Neural crest cell (in vitro differentiated cells): Measurements from ENCODE around the gene AKR1A1. TPM values are rescaled to one million over a fixed set of nuclear protein-coding genes. Genes with fewer than 3 reads are reported as not detected.

Source experiments
- DNase-seq: peaks from one replicate; pipeline ENCODE4 v3.0.0; 2021; ENCODE audit warnings: low read depth, mixed read lengths, low spot score
- H3K27ac Mint-ChIP-seq: one replicate; pipeline ENCODE4 v1.8.0; 2021; ENCODE audit warnings: mild to moderate bottlenecking, mixed read lengths; ENCODE audit not compliant: unreplicated experiment
- H3K27me3 Mint-ChIP-seq: 2 replicates; pipeline ENCODE4 v1.8.0; 2021; ENCODE audit warnings: low read depth, mild to moderate bottlenecking, mixed read lengths
- H3K36me3 Mint-ChIP-seq: 2 replicates; pipeline ENCODE4 v1.8.0; 2021; ENCODE audit warnings: low read depth, mild to moderate bottlenecking, mixed read lengths
- H3K4me1 Mint-ChIP-seq: 2 replicates; pipeline ENCODE4 v1.8.0; 2021; ENCODE audit warnings: mixed read lengths
- H3K4me3 Mint-ChIP-seq: one replicate; pipeline ENCODE4 v1.8.0; 2021; ENCODE audit warnings: mild to moderate bottlenecking, mixed read lengths
- H3K9me3 Mint-ChIP-seq: 2 replicates; pipeline ENCODE4 v1.8.0; 2021; ENCODE audit warnings: mixed read lengths
- total RNA-seq: library from RNA; stranded (reverse); gene quantifications from 2 replicates; pipeline ENCODE4 v1.2.1, GENCODE V29; 2021
- TF ChIP-seq, protein P1 (sequence below): fragments of 200-600 bp; sonication (generic); conservative IDR thresholded peaks from 2 replicates; pipeline ENCODE4 v1.5.0; 2021; ENCODE audit warnings: antibody characterized with exemption, mild to moderate bottlenecking

Gene AKR1A1
- total RNA-seq, 1 donor from 2014 or later, result 192 TPM

DNA sequence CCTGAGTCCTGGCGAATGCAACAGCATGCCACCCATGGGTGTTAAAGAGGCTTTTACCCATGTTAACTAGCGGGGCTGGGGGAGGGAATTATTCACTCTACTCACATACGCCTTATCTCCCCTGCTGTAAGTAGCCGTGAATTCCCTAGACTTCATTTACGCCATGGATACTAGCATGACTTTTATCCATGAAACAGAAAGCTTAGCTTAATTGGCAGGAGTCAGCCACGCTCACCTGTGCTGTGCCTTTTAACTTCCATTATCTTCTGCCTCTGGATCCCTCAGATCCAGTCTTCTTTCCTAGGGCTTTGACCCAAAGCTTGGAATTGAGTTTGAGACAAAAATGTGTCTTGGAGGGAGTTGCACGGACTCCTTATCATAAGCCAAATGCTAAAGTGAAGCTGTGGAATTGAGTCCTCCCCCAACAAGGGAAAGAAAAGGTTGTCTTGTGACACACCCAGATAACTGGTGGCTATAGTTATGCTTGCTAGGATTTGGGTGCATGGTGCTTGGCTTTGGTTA is 23.5 kb downstream of the AKR1A1 start:
- no peaks in the 10 kb centered on the region for H3K27me3 Mint-ChIP-seq
- peaks cover 4% of the 10 kb centered on the region for H3K4me1 Mint-ChIP-seq
- peaks cover 4% of the 10 kb centered on the region for H3K36me3 Mint-ChIP-seq
- TF ChIP-seq, protein P1, sequence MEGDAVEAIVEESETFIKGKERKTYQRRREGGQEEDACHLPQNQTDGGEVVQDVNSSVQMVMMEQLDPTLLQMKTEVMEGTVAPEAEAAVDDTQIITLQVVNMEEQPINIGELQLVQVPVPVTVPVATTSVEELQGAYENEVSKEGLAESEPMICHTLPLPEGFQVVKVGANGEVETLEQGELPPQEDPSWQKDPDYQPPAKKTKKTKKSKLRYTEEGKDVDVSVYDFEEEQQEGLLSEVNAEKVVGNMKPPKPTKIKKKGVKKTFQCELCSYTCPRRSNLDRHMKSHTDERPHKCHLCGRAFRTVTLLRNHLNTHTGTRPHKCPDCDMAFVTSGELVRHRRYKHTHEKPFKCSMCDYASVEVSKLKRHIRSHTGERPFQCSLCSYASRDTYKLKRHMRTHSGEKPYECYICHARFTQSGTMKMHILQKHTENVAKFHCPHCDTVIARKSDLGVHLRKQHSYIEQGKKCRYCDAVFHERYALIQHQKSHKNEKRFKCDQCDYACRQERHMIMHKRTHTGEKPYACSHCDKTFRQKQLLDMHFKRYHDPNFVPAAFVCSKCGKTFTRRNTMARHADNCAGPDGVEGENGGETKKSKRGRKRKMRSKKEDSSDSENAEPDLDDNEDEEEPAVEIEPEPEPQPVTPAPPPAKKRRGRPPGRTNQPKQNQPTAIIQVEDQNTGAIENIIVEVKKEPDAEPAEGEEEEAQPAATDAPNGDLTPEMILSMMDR, result no peak
- no peak overlapping the region for H3K27ac Mint-ChIP-seq
- no peak overlapping the region for H3K4me3 Mint-ChIP-seq
- no peaks in the 10 kb centered on the region for H3K9me3 Mint-ChIP-seq
- no peak for DNase-seq

DNA sequence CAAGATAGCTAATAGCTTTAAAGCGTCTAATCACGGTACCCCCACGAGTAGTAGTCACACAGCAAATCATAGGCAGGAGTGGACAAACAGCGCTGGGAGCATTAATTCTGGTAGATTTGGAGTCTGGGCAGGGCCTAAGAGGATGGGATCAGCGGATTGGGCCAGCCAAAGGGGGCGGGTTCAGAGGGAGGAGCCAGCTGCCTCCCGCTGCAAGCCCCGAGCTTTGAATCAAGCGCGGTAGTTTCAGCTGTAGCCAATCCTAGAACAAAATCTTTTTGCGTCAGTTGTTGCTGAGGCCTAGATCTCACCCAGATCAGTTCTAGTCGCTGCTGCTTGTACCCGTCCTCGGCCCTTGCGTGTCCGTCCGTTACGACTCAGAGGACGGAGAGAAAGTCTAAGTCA is 32.6 kb downstream of the AKR1A1 start:
- H3K4me3 Mint-ChIP-seq, result peak overlapping the region; percentile 97
- H3K4me1 Mint-ChIP-seq, result peaks cover 30% of the 10 kb centered on the region
- H3K9me3 Mint-ChIP-seq, result no peaks in the 10 kb centered on the region
- TF ChIP-seq, protein P1, result no peak
- peaks cover 6% of the 10 kb centered on the region for H3K36me3 Mint-ChIP-seq
- DNase-seq, result peak; percentile 82
- peak overlapping the region; percentile 100 for H3K27ac Mint-ChIP-seq
- H3K27me3 Mint-ChIP-seq, result peaks cover 13% of the 10 kb centered on the region

DNA sequence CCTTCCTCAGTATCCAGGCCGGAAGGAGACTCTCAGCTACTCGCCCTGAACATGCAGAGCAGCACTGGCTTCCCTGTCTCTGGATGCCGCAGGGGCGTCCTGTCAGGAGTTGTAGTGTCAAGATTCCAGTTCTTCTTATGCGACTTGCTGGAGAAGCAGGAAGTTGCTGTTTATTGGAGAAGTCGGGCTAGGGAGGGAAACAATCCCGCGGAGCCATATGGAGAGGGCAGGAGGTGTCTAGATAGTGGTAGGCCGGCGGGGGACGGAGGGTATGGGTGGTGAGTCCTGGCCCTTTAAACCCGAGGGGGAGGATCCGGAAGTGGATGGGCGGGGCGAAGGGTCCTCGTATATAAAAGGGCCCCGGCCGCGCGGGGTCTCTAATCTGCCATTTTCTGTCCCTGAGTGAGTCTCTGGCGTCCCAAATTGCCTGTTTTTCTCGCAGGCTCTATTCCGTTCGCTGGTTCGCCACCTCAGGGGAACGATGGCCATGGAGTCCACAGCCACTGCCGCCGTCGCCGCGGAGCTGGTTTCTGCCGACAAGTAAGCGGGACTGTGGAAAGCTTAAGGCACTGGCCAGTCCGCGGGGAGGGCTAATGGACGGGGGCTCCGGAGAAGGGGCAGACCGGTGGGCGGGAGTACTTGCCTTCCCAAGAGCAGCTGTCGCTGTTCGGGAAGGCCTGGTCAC is 33.2 kb downstream of the AKR1A1 start, which contains the start of gene NASP:
Gene NASP (plus strand): TSS at position 376 of the 685 bp plus-strand sequence. CDS start 106 bp downstream, at position 482.
- Mint-ChIP-seq H3K36me3 (peaks cover 6% of the 10 kb centered on the region), H3K27me3 (peaks cover 13% of the 10 kb centered on the region), H3K9me3 (no peaks in the 10 kb centered on the region), H3K27ac (peak within 1 kb of the TSS; percentile 100), H3K4me1 (peaks cover 30% of the 10 kb centered on the region), H3K4me3 (peak within 1 kb of the TSS; percentile 97)
- DNase-seq, result peak; percentile 95
- TF ChIP-seq, protein P1, result no peak

DNA sequence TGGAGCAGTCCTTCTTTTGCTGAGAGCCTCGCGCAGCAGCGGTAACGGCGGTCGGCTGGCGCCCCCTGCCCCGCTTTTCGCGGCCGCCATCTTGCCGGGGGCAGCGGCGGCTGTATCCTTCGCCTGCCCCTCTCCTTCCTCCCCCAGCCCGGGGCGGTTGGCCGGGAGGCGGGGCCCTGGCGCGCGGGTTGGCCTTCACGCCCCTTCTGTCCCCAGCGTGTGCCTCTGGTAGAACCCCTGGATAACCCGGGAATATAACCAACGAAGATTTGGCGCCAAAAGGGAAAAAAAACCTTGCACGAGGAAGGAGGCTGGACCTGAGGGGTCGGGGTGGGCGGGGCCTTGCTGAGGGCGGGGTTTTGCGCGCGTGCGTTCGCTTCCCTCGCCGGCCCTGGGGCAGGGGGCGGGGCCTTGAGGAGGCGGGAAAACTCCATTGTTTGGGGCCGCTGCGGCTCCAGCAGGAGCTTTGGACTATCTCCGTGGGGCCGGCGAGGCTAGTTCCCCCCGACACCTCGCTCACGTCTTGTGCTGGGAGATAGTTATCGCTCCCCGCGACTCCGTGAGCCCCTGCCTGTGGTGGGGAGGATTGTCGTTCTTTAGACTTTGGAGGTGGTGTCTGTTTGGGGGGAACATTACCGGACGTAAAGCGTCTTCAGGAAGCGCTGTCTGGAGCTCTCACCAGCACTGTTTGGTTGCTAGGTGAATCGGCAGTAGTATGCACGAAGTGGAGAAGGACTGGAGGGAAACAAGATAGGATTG is 33.9 kb downstream of the AKR1A1 start:
- peaks cover 13% of the 10 kb centered on the region for H3K27me3 Mint-ChIP-seq
- peak; percentile 92 for DNase-seq
- H3K4me1 Mint-ChIP-seq, result peaks cover 35% of the 10 kb centered on the region
- H3K27ac Mint-ChIP-seq, result peak overlapping the region; percentile 100
- TF ChIP-seq, protein P1, result no peak
- peaks cover 6% of the 10 kb centered on the region for H3K36me3 Mint-ChIP-seq
- no peaks in the 10 kb centered on the region for H3K9me3 Mint-ChIP-seq
- H3K4me3 Mint-ChIP-seq, result peak overlapping the region; percentile 97

DNA sequence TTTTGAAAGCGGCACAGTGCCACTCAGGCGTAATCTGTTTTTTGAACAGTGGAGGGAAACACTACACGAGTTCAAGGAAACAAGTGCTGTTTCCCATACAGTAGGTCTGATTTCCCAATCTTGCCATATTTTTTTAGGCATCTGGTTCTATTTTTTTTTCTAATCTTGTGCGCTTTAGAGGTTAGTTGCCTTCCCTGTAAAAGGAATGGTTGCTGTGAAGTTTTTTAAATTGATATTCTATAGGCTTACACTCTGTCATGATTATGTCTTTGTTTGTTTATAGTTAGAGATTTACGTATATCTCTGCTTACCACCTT is 34.4 kb downstream of the AKR1A1 start:
- H3K27me3 Mint-ChIP-seq, result peaks cover 13% of the 10 kb centered on the region
- H3K9me3 Mint-ChIP-seq, result no peaks in the 10 kb centered on the region
- peak overlapping the region; percentile 100 for H3K27ac Mint-ChIP-seq
- H3K36me3 Mint-ChIP-seq, result peaks cover 6% of the 10 kb centered on the region
- DNase-seq, result no peak
- peaks cover 35% of the 10 kb centered on the region for H3K4me1 Mint-ChIP-seq
- TF ChIP-seq, protein P1, result peak; percentile 17
- H3K4me3 Mint-ChIP-seq, result peak overlapping the region; percentile 97
